ENCODE data around the gene ADCY7.
A peak's percentile ranks its signal among the peaks of the same experiment; 100 is the strongest.

ADCY7 gene

GRCh38 chr16:50280932-50281331, 14.6 kb downstream of the ADCY7 start:
- Histone ChIP-seq H3K36me3 (ENCODE audit: control insufficient read depth in 4 of 4, insufficient read depth in 4 of 4, low read length in 3 of 4) (peaks cover 0 to 31% (median 1%) of the 10 kb centered on the region in 4 experiments), H3K4me3 (ENCODE audit: control insufficient read depth in 1 of 7, extremely low read depth in 1 of 7, insufficient read depth in 4 of 7, low read depth in 2 of 7, low read length in 6 of 7) (peak overlapping the region in 4 of 7 experiments; percentile 9 to 67 (median 56)), H3K27me3 (replicated peaks in 2 of 5; ENCODE audit: control insufficient read depth in 4 of 5, insufficient read depth in 5 of 5, low read length in 4 of 5) (no peaks in the 10 kb centered on the region), H3K4me1 (ENCODE audit: control extremely low read depth in 1 of 4, control insufficient read depth in 4 of 4, insufficient read depth in 4 of 4, low read length in 3 of 4) (peaks cover 28 to 93% (median 84%) of the 10 kb centered on the region in 4 experiments), H3K9me3 (ENCODE audit: control extremely low read depth in 1 of 5, control insufficient read depth in 4 of 5, insufficient read depth in 2 of 5, low read depth in 1 of 5, low read length in 4 of 5) (no peaks in the 10 kb centered on the region), H3K27ac (ENCODE audit: insufficient read depth in 1 of 2, low read depth in 1 of 2, low read length in 2 of 2, poor library complexity in 1 of 2, severe bottlenecking in 2 of 2) (peak overlapping the region in 1 of 2 experiments; percentile 6)
- POLR2A ChIA-PET: interaction anchor here (1.6 kb wide), 1 partner anchor 14 kb away, joined by 16 read pairs; the partner anchor contains the start of gene ADCY7
- DNase-seq: no peak
- CTCF ChIA-PET: interaction anchor here (0.6 to 14.0 kb wide), 6 partner anchors 15 to 74 kb away, joined by 3 to 274 read pairs (median 4); partner anchors contain the start of gene ADCY7
- WGBS (ENCODE audit: insufficient coverage): 77% methylated on average over 5 of the region's 5 CpGs

GRCh38 chr16:50281391-50282009, 15.1 kb downstream of the ADCY7 start:
- Histone ChIP-seq H3K36me3 (ENCODE audit: control insufficient read depth in 4 of 4, insufficient read depth in 4 of 4, low read length in 3 of 4) (peaks cover 0 to 32% (median 2%) of the 10 kb centered on the region in 4 experiments), H3K9me3 (ENCODE audit: control extremely low read depth in 1 of 5, control insufficient read depth in 4 of 5, insufficient read depth in 2 of 5, low read depth in 1 of 5, low read length in 4 of 5) (peaks cover 0 to 2% (median 0%) of the 10 kb centered on the region in 5 experiments), H3K27me3 (replicated peaks in 2 of 5; ENCODE audit: control insufficient read depth in 4 of 5, insufficient read depth in 5 of 5, low read length in 4 of 5) (no peaks in the 10 kb centered on the region), H3K4me3 (ENCODE audit: control insufficient read depth in 1 of 7, extremely low read depth in 1 of 7, insufficient read depth in 4 of 7, low read depth in 2 of 7, low read length in 6 of 7) (peak overlapping the region in 6 of 7 experiments; percentile 9 to 67 (median 41)), H3K27ac (ENCODE audit: insufficient read depth in 1 of 2, low read depth in 1 of 2, low read length in 2 of 2, poor library complexity in 1 of 2, severe bottlenecking in 2 of 2) (peak overlapping the region; percentile 17 to 74), H3K4me1 (ENCODE audit: control extremely low read depth in 1 of 4, control insufficient read depth in 4 of 4, insufficient read depth in 4 of 4, low read length in 3 of 4) (peaks cover 28 to 87% (median 78%) of the 10 kb centered on the region in 4 experiments)
- CTCF ChIA-PET: interaction anchor here (0.6 to 14.0 kb wide), 12 partner anchors 15 to 397 kb away, joined by 3 to 274 read pairs (median 3); partner anchors contain the start of gene ADCY7
- POLR2A ChIA-PET: interaction anchor here (1.5 to 2.2 kb wide), 6 partner anchors 7 to 29 kb away, joined by 3 to 16 read pairs (median 8); partner anchors contain the start of gene ADCY7
- no peak for DNase-seq
- 17% methylated on average over 19 of the region's 21 CpGs for WGBS (ENCODE audit: insufficient coverage)

GRCh38 chr16:50282010-50282538, 15.7 kb downstream of the ADCY7 start:
- peak; percentile 98 to 100 (median 99) for DNase-seq
- peak overlapping the region in 4 of 7 experiments; percentile 57 to 67 (median 60) for H3K4me3 ChIP-seq (ENCODE audit: control insufficient read depth in 1 of 7, extremely low read depth in 1 of 7, insufficient read depth in 4 of 7, low read depth in 2 of 7, low read length in 6 of 7)
- POLR2A ChIA-PET: interaction anchor here (1.5 to 2.2 kb wide), 6 partner anchors 8 to 28 kb away, joined by 3 to 16 read pairs (median 8); partner anchors contain the start of gene ADCY7
- no peaks in the 10 kb centered on the region for H3K27me3 ChIP-seq (replicated peaks in 2 of 5; ENCODE audit: control insufficient read depth in 4 of 5, insufficient read depth in 5 of 5, low read length in 4 of 5)
- peaks cover 28 to 84% (median 78%) of the 10 kb centered on the region in 4 experiments for H3K4me1 ChIP-seq (ENCODE audit: control extremely low read depth in 1 of 4, control insufficient read depth in 4 of 4, insufficient read depth in 4 of 4, low read length in 3 of 4)
- H3K27ac ChIP-seq (ENCODE audit: insufficient read depth in 1 of 2, low read depth in 1 of 2, low read length in 2 of 2, poor library complexity in 1 of 2, severe bottlenecking in 2 of 2): peak overlapping the region; percentile 17 to 74
- H3K9me3 ChIP-seq (ENCODE audit: control extremely low read depth in 1 of 5, control insufficient read depth in 4 of 5, insufficient read depth in 2 of 5, low read depth in 1 of 5, low read length in 4 of 5): peaks cover 0 to 3% (median 1%) of the 10 kb centered on the region in 5 experiments
- CTCF ChIA-PET: interaction anchor here (0.6 to 14.0 kb wide), 13 partner anchors 15 to 465 kb away, joined by 3 to 274 read pairs (median 3); partner anchors contain the start of gene ADCY7
- peaks cover 3 to 36% (median 5%) of the 10 kb centered on the region in 4 experiments for H3K36me3 ChIP-seq (ENCODE audit: control insufficient read depth in 4 of 4, insufficient read depth in 4 of 4, low read length in 3 of 4)
- 0% methylated on average over 4 of the region's 7 CpGs for WGBS (ENCODE audit: insufficient coverage)

GRCh38 chr16:50282955-50283631, 16.7 kb downstream of the ADCY7 start:
- Histone ChIP-seq H3K9me3 (ENCODE audit: control extremely low read depth in 1 of 5, control insufficient read depth in 4 of 5, insufficient read depth in 2 of 5, low read depth in 1 of 5, low read length in 4 of 5) (peaks cover 0 to 3% (median 1%) of the 10 kb centered on the region in 5 experiments), H3K27ac (ENCODE audit: insufficient read depth in 1 of 2, low read depth in 1 of 2, low read length in 2 of 2, poor library complexity in 1 of 2, severe bottlenecking in 2 of 2) (no peak overlapping the region), H3K36me3 (ENCODE audit: control insufficient read depth in 4 of 4, insufficient read depth in 4 of 4, low read length in 3 of 4) (peaks cover 3 to 42% (median 11%) of the 10 kb centered on the region in 4 experiments), H3K4me3 (ENCODE audit: control insufficient read depth in 1 of 7, extremely low read depth in 1 of 7, insufficient read depth in 4 of 7, low read depth in 2 of 7, low read length in 6 of 7) (peak overlapping the region in 4 of 7 experiments; percentile 9 to 59 (median 57)), H3K27me3 (replicated peaks in 2 of 5; ENCODE audit: control insufficient read depth in 4 of 5, insufficient read depth in 5 of 5, low read length in 4 of 5) (no peaks in the 10 kb centered on the region), H3K4me1 (ENCODE audit: control extremely low read depth in 1 of 4, control insufficient read depth in 4 of 4, insufficient read depth in 4 of 4, low read length in 3 of 4) (peaks cover 28 to 82% (median 76%) of the 10 kb centered on the region in 4 experiments)
- WGBS (ENCODE audit: insufficient coverage): 74% methylated on average over 8 of the region's 9 CpGs
- peak in 2 of 3 donors; percentile 51 to 61 for DNase-seq
- CTCF ChIA-PET: interaction anchor here (0.9 to 14.0 kb wide), 9 partner anchors 14 to 462 kb away, joined by 3 to 274 read pairs (median 4); partner anchors contain the start of gene ADCY7
- POLR2A ChIA-PET: interaction anchor here (0.9 to 2.2 kb wide), 6 partner anchors 9 to 27 kb away, joined by 3 to 14 read pairs (median 8); no protein-coding TSS in a partner anchor

- Histone ChIP-seq H3K9me3 (ENCODE audit: control extremely low read depth in 1 of 5, control insufficient read depth in 4 of 5, insufficient read depth in 2 of 5, low read depth in 1 of 5, low read length in 4 of 5) (peaks cover 0 to 3% (median 1%) of the 10 kb centered on the region in 5 experiments), H3K36me3 (ENCODE audit: control insufficient read depth in 4 of 4, insufficient read depth in 4 of 4, low read length in 3 of 4) (peaks cover 7 to 51% (median 19%) of the 10 kb centered on the region in 4 experiments), H3K4me1 (ENCODE audit: control extremely low read depth in 1 of 4, control insufficient read depth in 4 of 4, insufficient read depth in 4 of 4, low read length in 3 of 4) (peaks cover 25 to 74% (median 66%) of the 10 kb centered on the region in 4 experiments), H3K27me3 (replicated peaks in 2 of 5; ENCODE audit: control insufficient read depth in 4 of 5, insufficient read depth in 5 of 5, low read length in 4 of 5) (no peaks in the 10 kb centered on the region), H3K27ac (ENCODE audit: insufficient read depth in 1 of 2, low read depth in 1 of 2, low read length in 2 of 2, poor library complexity in 1 of 2, severe bottlenecking in 2 of 2) (peak overlapping the region in 1 of 2 experiments; percentile 36), H3K4me3 (ENCODE audit: control insufficient read depth in 1 of 7, extremely low read depth in 1 of 7, insufficient read depth in 4 of 7, low read depth in 2 of 7, low read length in 6 of 7) (peak overlapping the region in 4 of 7 experiments; percentile 12 to 34 (median 32))
- WGBS (ENCODE audit: insufficient coverage): 41% methylated on average over 12 of the region's 14 CpGs
- POLR2A ChIA-PET: interaction anchor here (0.5 to 0.7 kb wide), 2 partner anchors 218 to 293 kb away, joined by 3 read pairs; partner anchors contain the start of gene HEATR3
- DNase-seq: no peak
- CTCF ChIA-PET: interaction anchor here (0.7 to 14.0 kb wide), 6 partner anchors 13 to 73 kb away, joined by 3 to 274 read pairs (median 6); partner anchors contain the start of gene ADCY7
Observed at GRCh38 chr16:50284131-50284911, 18.0 kb downstream of the ADCY7 start.

All from common myeloid progenitor, CD34-positive (primary cell).